ENCODE measurements around the gene TSPAN15.

DNA sequence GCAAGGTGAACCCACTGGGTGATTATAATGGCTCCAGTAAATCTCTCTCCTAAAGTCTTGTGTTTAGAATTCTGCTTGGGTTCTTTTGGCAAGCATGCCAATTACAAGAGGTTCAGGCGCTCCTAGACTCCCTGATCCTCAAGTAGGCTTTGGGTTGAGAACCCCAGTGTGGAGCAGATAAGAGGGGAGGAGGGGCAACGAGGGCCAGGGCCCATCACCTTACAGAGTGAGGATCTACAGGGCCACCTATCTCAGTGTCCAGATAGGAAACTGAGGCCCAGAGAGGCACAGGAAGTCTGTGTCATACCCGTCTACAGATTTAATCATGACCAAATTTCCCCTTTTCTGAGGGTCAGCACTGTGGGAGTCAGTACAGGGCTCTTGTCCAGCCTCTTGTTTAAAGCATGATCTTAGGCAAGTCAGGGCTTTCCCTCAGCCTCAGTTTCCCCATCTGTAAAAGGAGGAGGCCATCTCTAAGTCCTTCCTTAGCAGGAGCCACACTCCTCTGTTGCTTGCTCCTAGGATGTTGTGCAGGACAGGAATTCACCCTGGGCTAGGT lies 39.0 kb upstream of the TSPAN15 start:
- TF ChIP-seq, protein P1, sequence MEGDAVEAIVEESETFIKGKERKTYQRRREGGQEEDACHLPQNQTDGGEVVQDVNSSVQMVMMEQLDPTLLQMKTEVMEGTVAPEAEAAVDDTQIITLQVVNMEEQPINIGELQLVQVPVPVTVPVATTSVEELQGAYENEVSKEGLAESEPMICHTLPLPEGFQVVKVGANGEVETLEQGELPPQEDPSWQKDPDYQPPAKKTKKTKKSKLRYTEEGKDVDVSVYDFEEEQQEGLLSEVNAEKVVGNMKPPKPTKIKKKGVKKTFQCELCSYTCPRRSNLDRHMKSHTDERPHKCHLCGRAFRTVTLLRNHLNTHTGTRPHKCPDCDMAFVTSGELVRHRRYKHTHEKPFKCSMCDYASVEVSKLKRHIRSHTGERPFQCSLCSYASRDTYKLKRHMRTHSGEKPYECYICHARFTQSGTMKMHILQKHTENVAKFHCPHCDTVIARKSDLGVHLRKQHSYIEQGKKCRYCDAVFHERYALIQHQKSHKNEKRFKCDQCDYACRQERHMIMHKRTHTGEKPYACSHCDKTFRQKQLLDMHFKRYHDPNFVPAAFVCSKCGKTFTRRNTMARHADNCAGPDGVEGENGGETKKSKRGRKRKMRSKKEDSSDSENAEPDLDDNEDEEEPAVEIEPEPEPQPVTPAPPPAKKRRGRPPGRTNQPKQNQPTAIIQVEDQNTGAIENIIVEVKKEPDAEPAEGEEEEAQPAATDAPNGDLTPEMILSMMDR (IDR thresholded peaks at IDR 0.05), result no peak
- TF ChIP-seq ZFX (IDR thresholded peaks at IDR 0.05; ENCODE audit: borderline replicate concordance), result no peak

All from 22Rv1 (cell line).